Ishikawa (cell line): ENCODE data around the gene TENT4A.

Experiments used
- CEBPB ChIP-seq: IDR thresholded peaks from 2 replicates; pipeline ENCODE4 v1.6.1; 2012
- EGR1 ChIP-seq: IDR thresholded peaks from 2 replicates; pipeline ENCODE4 v1.6.1; 2012
- EP300 ChIP-seq: IDR thresholded peaks from 2 replicates; pipeline ENCODE4 v1.6.1; 2012; ENCODE audit warnings: borderline replicate concordance
- RAD21 ChIP-seq: IDR thresholded peaks from 2 replicates; pipeline ENCODE4 v1.6.1; 2012; ENCODE audit warnings: low read depth
- TCF12 ChIP-seq: IDR thresholded peaks from 2 replicates; pipeline ENCODE4 v1.6.1; 2012; ENCODE audit warnings: low read depth
- YY1 ChIP-seq: IDR thresholded peaks from 2 replicates; pipeline ENCODE4 v1.6.1; 2012; ENCODE audit warnings: low read depth
- TF ChIP-seq, protein P1 (sequence below): IDR thresholded peaks from 2 replicates; pipeline ENCODE4 v1.6.1; 2012; ENCODE audit warnings: low read depth, mild to moderate bottlenecking

DNA sequence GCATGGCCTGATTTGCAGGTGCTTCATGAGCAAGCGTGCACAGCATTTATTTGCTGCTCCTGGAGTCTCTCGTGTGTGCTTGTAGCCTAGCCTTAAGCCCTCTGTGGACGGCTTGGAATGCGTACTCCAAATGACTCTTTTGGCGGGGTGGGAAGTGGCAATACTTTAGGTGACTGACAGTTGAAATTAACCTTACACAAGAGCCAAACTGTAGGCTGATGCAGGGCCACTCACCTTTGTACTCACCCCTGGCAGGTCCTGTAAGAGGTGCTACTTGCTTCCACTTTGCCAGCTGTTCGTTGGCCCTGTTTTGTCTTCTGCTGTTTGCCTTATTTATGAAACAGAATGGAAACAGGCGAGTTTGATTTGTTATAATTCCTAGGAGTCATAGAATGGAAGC lies 22.9 kb downstream of the TENT4A start:
- TF ChIP-seq TCF12 (no peak), RAD21 (no peak), EP300 (no peak), YY1 (no peak), EGR1 (no peak), CEBPB (no peak)
- TF ChIP-seq, protein P1, sequence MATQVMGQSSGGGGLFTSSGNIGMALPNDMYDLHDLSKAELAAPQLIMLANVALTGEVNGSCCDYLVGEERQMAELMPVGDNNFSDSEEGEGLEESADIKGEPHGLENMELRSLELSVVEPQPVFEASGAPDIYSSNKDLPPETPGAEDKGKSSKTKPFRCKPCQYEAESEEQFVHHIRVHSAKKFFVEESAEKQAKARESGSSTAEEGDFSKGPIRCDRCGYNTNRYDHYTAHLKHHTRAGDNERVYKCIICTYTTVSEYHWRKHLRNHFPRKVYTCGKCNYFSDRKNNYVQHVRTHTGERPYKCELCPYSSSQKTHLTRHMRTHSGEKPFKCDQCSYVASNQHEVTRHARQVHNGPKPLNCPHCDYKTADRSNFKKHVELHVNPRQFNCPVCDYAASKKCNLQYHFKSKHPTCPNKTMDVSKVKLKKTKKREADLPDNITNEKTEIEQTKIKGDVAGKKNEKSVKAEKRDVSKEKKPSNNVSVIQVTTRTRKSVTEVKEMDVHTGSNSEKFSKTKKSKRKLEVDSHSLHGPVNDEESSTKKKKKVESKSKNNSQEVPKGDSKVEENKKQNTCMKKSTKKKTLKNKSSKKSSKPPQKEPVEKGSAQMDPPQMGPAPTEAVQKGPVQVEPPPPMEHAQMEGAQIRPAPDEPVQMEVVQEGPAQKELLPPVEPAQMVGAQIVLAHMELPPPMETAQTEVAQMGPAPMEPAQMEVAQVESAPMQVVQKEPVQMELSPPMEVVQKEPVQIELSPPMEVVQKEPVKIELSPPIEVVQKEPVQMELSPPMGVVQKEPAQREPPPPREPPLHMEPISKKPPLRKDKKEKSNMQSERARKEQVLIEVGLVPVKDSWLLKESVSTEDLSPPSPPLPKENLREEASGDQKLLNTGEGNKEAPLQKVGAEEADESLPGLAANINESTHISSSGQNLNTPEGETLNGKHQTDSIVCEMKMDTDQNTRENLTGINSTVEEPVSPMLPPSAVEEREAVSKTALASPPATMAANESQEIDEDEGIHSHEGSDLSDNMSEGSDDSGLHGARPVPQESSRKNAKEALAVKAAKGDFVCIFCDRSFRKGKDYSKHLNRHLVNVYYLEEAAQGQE: no peak
